Raji (cell line): ENCODE results near the gene TNS1.

Source experiments
- POLR2A ChIP-seq: IDR thresholded peaks from 2 replicates; pipeline ENCODE4 v1.6.1; 2011; ENCODE audit warnings: low read depth, low read length, control low read depth; ENCODE audit not compliant: insufficient read depth

Gene TNS1

DNA sequence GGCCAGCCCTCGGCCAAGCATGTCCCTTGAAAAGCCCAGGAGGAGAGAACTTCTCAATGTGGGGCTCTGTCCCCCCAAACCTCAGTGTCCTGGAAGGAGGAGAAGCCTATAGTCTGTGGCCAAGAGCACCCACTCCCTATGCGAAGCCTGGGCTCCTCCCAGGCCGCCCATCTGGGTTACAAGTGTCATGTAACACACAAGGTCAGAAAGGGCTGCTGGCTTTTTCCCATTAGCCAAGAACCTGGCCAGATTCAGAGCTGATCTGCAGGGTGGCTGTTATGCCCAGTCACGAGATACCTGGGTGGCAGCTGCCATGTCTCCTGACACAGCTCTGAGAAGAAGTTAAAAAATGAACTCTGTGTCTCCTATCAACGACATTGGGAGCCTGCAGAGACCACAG, 170.7 kb downstream of the TNS1 start:
- no peak for TF ChIP-seq POLR2A

DNA sequence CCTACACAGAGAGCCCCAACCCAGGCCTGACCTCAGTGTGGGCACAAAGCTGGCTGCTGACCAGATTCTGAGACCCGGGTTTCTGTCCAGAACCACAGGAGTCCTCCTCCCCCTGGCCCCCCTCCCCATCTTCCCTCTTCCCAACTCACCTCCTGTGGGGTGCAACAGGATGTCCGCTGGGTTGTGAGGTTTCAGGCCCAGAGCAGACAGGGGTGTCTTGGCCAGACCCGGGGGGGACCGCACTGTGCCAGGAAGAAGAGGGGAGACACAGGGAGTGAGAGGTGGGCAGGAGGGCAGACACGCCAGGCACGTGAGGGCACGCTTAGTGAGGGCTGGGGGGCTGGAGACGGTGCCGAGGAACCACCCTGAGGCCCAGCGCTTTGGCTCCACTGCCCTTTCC, 171.5 kb downstream of the TNS1 start:
- no peak for TF ChIP-seq POLR2A

DNA sequence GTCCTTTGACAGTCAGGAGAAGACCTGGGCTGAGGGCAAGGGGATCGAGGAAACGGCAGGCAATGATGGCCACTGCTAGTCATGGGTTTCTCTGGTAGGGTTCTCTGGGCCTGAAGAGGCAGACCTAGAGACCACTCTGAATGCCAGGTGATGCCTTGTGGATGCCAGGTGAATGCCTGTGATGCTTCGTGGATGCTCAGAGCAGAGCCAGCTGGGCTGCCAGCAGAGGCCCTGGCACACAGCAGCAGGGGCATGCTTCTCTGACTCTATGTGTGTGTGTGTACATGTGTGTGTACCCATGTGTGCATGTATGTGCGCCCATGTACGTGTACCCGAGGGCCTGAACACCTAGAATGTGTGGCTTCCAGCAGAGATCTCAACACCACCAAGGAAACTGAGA, 172.0 kb downstream of the TNS1 start:
- TF ChIP-seq POLR2A: no peak

DNA sequence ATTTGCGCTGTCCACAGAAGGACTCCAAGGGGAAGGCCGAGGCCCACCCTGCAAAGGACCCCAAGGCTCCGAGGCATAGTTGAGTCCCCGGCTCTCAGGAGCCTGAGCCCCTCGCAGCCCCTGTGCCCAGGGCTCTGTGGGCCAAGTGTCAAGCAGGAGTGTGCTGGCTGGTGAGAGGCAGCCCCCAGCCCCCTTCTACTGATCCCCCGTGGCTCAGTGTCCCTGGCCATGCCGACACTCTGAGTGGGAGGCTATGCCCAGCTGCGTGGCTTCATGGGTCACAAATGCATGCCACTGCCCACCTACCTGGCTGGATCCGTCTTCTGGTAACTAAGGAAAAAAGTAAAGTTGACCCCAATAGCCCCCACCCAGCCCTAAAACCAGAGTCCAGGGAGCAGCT, 172.7 kb downstream of the TNS1 start:
- TF ChIP-seq POLR2A: no peak

DNA sequence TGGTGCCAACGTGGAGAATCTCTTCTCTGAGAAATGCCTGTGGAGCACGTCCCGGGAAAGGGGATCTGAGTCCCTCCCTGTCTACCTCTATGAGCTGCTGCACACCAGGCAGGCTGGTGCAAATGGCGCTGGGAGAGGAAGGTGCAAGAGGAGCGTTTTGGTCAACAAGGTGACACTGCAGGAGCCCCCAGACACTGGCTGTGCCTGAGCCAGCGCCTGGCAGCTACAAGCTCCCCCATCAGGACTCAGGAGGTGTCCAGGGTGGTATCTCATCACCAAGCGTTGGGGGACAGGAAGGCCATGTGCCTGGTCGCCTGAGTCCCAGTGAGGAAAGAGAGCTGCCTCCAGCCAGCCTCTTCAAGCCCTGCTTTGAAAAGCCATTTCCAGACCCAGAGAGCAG, 173.4 kb downstream of the TNS1 start:
- no peak for TF ChIP-seq POLR2A

DNA sequence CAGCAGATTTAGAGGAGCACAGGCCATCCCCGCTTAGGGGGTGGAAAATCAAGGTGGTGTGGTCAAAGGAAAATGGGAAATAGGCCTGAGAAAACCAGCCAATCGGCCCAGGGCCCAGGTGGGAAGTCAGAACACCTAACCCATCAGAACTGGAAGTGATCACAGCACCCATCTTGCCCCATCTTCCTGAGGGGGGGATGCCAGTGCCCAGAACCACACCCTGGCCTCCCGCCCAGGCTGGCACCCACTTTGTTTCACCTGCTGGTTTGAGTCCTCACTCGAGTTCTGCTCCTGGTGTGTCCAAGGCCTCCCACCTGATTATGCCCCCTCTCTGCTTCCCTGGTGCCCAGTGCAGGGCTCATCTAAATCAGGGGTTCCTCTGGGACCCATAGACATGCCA, 174.5 kb downstream of the TNS1 start:
- TF ChIP-seq POLR2A: no peak

DNA sequence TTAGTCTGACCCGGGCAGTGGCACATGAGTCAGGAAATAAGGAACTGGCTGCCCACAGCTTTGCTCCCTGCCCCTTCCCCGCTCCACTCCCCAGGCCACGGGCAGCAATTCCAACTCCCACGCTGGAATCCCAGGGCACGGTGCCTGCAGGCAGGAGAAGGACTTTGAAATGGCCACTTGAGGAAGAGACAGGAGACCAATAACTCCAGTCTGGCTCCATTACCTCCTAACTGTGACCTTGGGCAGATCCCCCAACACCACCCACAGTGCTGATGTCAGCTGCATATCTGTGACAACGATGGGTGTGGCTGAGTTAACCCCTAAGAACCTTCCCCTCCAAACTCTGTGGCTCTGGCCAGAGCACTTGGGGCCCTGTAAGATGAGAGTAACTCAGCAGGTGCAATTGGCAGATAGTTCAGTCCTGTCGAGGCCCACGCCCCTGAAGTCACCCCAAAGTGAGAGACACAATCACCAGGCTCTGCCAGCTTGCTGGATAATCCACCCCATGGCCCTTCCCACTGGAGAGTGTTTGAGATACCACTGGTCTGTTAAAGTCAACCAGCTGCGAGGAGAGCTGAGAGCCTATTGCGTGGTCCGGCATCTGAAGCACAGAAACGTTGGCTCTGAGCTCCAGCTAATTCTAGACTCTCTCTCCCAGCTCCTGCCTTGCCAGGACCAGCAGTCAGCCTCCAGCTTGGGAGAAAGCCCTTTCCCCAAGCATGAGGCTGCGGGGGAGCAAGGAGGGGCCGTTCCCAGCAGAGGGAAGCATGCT, 175.2 kb downstream of the TNS1 start:
- TF ChIP-seq POLR2A: no peak

DNA sequence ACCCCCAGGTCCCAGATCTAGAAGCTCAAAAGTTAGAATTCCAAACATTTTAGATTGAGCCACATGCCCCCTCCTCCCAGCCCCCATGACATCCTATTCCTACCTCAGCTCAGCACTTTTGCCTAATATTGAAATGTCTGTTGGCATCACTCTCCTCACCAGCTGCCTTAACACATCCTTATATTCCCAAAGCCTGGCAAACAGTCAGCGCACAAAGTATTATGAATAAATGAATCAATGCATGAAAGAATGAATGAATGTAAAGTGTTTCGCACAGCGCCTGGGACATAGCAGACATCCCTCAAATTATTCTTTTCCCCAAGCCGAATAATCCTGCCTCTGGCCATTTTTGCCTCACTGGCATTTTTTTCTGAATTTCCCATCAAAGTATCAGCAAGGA, 175.8 kb downstream of the TNS1 start:
- no peak for TF ChIP-seq POLR2A

DNA sequence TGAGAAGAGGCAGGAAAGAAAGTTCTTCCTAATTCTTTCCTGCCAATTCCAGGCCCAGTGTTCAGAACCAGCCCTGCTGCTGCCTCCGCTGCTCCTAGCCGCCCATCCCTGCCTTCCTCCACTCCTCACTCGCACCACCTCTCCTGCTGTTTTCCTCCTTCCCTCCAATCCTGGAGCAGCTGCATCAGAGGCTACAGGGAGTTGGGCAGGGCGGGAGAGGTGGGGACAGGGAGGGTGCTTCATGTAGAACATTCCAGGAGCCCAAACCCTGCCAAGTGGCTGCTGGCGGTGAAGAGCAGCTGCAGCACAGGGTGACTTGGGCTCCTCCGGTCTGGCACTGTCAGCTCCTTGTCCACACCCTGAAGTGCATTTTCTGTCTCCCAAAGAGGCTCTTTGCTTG, 176.3 kb downstream of the TNS1 start:
- no peak for TF ChIP-seq POLR2A

DNA sequence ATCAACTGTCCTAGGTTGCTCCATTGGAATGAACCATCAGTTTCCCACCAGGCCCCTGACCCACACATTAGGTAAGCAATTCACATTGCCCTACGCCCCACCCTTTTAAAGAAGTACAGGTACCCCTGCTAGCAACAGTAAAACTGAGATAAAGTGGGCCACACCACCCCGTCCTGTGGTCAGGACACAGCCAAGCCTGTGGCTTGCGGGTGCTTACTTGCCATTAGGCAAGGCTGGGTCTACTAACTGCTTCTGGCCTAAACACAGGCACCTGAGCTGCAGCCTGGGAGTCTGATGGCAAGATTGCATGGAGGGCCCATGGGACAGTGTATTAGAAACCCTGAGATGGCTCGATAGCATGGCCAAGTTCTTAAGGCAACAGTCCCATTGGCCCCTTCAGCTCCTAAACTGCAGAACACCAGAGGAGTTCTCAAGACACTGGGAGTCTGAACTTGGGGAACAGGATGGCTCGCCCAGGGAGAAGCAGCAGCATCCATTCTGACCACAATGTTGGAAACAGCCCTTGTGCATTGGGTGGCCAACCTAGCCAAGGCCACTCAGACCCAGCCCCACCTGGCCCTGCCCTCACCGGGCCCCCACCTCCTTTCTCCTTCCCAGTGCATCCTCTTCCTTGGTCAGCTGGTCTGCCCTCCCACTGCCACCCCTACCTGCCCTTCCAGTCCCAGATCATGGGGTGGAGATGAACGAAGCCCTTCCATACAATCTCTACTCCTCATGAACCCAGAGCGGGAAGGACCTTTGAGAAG, 177.1 kb downstream of the TNS1 start:
- no peak for TF ChIP-seq POLR2A

DNA sequence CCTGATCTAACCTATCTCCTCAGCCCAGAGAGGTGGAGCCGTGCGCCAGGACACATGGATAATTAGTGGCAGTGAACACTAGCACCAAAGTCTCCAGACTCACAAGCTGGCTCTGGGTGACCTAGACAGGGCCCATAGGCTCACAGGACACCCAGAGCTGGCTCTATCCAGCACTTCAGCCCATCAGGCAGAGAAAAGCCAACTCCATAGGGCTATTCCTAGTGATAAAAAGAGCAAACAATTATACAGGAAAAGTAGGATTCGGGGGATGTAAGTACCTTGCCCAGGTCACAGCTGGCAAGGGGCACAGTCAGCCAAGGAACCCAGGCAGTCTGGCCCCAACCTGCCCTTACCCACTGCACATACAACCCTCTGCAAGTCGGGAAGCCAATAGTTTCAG, 178.6 kb downstream of the TNS1 start:
- TF ChIP-seq POLR2A: no peak

DNA sequence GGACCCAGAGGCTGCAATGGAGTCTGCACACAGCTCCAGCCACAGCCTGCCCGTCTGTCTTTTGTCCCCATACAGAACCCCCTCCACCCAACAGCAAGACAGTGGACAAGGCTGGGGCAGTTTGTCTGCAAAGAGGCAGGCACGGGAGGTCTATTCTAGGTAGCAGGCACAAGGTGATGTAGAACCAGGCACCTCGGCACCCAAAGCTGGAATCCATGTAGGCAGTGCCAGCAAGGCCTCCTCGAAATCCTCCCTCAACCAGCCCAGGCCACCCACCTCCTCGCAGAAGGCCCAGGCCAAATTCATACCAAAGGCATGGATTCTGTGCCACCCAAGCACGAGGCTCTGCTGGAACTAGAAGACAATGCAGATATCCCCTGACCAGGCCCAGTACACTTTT, 179.2 kb downstream of the TNS1 start:
- TF ChIP-seq POLR2A: no peak

DNA sequence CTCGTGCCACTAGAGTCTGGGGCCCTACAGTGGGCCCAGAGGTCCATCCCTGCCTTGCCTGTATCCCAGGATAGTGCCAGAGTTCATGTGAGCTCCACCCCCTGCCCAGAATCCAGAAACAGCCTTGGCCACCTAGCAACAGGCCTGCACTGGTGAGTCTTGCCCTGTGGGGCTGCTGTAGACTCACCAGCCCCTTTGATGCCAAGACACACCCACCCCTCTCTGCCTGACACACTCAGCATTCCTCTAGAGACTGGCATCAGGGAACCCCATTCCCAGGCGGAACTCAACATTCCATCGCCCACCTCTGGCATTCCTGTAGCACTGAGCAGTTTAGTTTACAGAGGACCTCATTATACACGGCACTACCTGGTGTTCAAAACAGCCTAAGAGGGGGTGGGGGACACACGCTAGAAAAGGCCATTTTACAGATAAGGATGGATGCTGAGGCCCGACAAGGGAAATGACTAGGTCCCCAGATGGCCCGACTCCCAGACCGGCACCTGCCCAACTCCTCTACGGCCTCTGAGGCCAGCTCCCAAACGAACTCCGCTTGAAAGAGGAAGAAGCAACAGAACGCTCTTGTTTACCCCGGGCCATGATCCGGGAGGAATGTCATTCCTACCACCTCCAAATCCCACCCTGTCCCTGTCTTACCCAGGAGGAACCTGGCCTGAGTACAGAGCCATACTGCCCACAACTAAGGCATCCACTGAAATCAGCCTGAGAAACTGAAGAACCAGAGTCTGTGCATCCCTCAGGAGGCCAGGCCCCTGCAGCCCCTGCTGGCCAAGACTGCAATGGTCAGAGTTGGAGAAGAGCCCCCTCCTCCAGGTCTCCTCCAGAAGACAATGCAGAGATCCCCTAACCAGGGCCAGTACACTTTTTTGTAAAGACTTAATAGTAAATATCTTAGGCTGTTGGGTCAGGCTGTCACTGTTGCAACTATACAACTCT, 180.2 kb downstream of the TNS1 start:
- no peak for TF ChIP-seq POLR2A

DNA sequence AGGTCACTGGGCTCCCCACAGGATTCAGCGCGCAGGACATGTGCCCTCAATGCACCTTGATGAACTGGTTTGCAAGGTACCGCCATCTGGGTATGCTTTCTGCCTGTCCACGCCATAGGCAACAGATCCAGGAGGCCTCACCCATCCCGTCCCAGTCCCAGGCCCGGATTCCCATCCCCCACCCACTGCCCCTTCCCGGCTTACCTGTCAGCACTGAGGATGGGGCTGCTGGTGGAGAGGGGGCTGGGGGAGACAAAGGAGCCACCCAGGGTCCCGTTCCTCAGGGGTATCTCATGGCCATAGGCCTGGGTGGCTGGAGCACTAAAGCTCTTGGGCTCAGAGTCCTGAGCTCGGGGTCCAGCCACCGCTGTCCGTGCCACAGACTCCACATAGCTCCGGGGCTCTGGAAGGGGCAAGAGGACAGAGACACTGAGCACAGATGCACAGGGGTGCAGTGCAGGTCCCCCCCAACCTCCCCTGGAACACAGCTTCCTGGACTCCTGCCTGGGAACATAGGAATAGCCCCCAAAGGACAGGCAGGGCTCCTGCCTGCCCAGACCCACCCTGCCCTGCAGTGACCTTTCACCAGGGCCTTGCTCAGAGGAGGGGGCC, 181.2 kb downstream of the TNS1 start:
- TF ChIP-seq POLR2A: no peak

DNA sequence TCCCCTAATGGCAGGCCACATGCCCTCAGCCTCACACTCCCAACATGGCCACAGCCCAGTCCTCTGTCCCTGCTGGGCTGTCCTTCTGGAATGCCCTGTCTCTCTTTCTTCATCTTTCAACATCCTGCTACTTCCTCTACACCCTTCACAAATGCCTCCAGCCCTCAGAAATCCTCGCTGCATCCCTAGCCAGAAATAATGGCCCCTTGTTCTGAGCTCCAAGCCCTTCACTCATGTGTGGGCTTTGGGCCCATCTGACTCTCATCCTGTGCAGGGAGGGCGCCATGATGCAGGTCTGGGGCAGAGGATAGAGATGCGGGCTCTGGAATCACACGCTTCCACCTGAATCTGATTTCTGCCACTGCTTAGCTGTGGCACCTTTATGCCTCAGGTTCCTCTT, 181.9 kb downstream of the TNS1 start:
- no peak for TF ChIP-seq POLR2A

DNA sequence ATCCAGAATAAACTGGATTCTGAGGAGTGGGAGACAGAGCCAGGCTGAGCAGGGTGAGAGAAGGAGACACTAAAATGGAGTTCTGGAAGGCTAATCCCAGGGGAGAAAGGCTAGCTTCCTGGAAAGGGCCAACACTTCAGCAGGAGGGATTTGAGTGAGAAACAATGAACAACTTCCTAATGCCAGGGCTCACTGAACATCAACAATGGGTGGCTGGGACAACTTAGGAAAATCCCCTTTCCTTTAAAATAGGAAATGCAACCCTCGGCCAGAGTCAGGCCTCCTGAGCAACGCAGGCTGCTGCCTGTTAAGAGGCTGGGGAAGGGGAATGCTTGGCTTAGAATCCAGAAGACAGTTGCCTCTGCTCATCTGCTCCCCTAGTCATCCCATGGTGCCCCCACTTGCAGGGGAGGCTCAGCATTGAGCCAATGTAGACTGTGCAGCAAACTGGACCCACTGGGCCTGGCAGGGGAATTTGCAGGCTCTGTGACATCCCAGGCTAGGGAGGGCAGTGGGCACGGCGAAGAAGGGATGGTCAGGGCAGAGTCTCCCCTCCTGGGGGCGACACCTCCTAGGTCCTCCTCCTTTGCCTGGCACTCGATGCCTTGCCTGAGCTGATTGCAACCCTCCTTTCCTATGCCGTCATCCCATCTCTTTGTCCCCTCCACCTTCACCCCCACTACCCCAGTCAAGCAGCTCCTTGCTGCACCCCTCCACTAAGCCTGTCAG, 182.5 kb downstream of the TNS1 start:
- TF ChIP-seq POLR2A: no peak
